Measurements from ENCODE around the gene SLC35E1.
"Not testable (repeated sequence)": the region's sequence is repeated elsewhere in the genome, so short reads cannot be mapped to it uniquely, and the experiment has no call there.

Gene SLC35E1

GRCh38 chr19:16544473-16545231, 27.6 kb downstream of the SLC35E1 start:
- DNase-seq (ENCODE audit: low read depth in 3 of 3), result no peak

- DNase-seq (ENCODE audit: low read depth in 3 of 3), result not testable (repeated sequence)
These were observed 28.5 kb downstream of the SLC35E1 start for GRCh38 chr19:16543734-16544133.

GRCh38 chr19:16542910-16543472, 29.2 kb downstream of the SLC35E1 start:
- no peak for DNase-seq (ENCODE audit: low read depth in 3 of 3)

- DNase-seq (ENCODE audit: low read depth in 3 of 3), result peak; percentile 88 to 90 (median 90)
These were observed 29.9 kb downstream of the SLC35E1 start, which contains the start of gene CHERP for GRCh38 chr19:16542045-16542909. CHERP (minus strand) TSS chr19:16542437; CDS start chr19:16542378, 59 bp downstream.

GRCh38 chr19:16541526-16542044, 30.6 kb downstream of the SLC35E1 start:
- DNase-seq (ENCODE audit: low read depth in 3 of 3), result no peak

- no peak for DNase-seq (ENCODE audit: low read depth in 3 of 3)
These were observed 31.3 kb downstream of the SLC35E1 start for GRCh38 chr19:16540948-16541347.

- no peak for DNase-seq (ENCODE audit: low read depth in 3 of 3)
These were observed 35.1 kb downstream of the SLC35E1 start for GRCh38 chr19:16537111-16537510.

- DNase-seq (ENCODE audit: low read depth in 3 of 3), result no peak
These were observed 36.1 kb downstream of the SLC35E1 start for GRCh38 chr19:16536130-16536529.

GRCh38 chr19:16535381-16535780, 36.8 kb downstream of the SLC35E1 start:
- DNase-seq (ENCODE audit: low read depth in 3 of 3), result no peak

- no peak for DNase-seq (ENCODE audit: low read depth in 3 of 3)
These were observed 39.6 kb downstream of the SLC35E1 start for GRCh38 chr19:16532440-16533234.

- DNase-seq (ENCODE audit: low read depth in 3 of 3), result no peak
These were observed 40.9 kb downstream of the SLC35E1 start for GRCh38 chr19:16531380-16531669.

GRCh38 chr19:16530540-16531379, 41.5 kb downstream of the SLC35E1 start:
- DNase-seq (ENCODE audit: low read depth in 3 of 3), result no peak

GRCh38 chr19:16529466-16530144, 42.6 kb downstream of the SLC35E1 start:
- DNase-seq (ENCODE audit: low read depth in 3 of 3), result no peak

- DNase-seq (ENCODE audit: low read depth in 3 of 3), result no peak
These were observed 44.2 kb downstream of the SLC35E1 start for GRCh38 chr19:16527971-16528521.

- DNase-seq (ENCODE audit: low read depth in 3 of 3), result no peak
These were observed 44.8 kb downstream of the SLC35E1 start for GRCh38 chr19:16527334-16527935.

GRCh38 chr19:16525751-16526481, 46.3 kb downstream of the SLC35E1 start:
- DNase-seq (ENCODE audit: low read depth in 3 of 3), result no peak

- no peak for DNase-seq (ENCODE audit: low read depth in 3 of 3)
These were observed 47.1 kb downstream of the SLC35E1 start for GRCh38 chr19:16524991-16525734.

Measured in stimulated activated CD4-positive, alpha-beta T cell treated with anti-CD3 and anti-CD28 coated beads, TNF-alpha, amount 100 ng/mL, for 4 hours (primary cell).